HCT116 (cell line): Measurements from ENCODE around the gene SLC13A4. TPM values are rescaled to one million over a fixed set of nuclear protein-coding genes. Genes with fewer than 3 reads are reported as not detected.

ENCODE experiments used
- ATAC-seq: fragments of 200-7000 bp; cut with Tn5 transposase; 2 replicates; pipeline ENCODE4 v1.9.1; 2020; ENCODE audit warnings: mild to moderate bottlenecking, moderate library complexity
- BruUV-seq: library from RNA; stranded (reverse); fragments of 400-500 nt; replicated peaks from 2 replicates; lab custom pipeline; 2021; lab: Mats Ljungman, UMichigan
- CTCF ChIA-PET: fragments of 300-600 bp; sonication (Branson Sonifier 250); formaldehyde crosslinking; loops from one replicate; lab custom pipeline; 2021; ENCODE audit warnings: antibody characterized with exemption; lab: Charles Lee
- POLR2A ChIA-PET: fragments of 300-600, 350-600 bp; sonication (Branson Sonifier 250); formaldehyde crosslinking; loops from one replicate; lab custom pipeline; 2021; ENCODE audit warnings: antibody characterized with exemption; lab: Charles Lee
- RAD21 ChIA-PET, 2 experiments: fragments of 300-600 bp; sonication (Branson Sonifier 250); formaldehyde crosslinking; loops; one replicate each; lab custom pipeline; 2023; ENCODE audit warnings: low total read pairs in 2 of 2; ENCODE audit not compliant: uncharacterized antibody in 2 of 2, unreplicated experiment in 2 of 2, low non-redundant PET in 1 of 2; lab: Charles Lee
- DNase-seq: peaks from one replicate; pipeline ENCODE4 v3.0.0-alpha.2; 2010; ENCODE audit warnings: low read depth, low spot score
- H2AFZ ChIP-seq: fragments of 200-600 bp; shearing (Covaris generic), sonication (generic); 2 replicates; pipeline ENCODE4 v1.6.1; 2017; ENCODE audit warnings: low read depth, mixed run types, mixed read lengths, antibody characterized with exemption, low read length; ENCODE audit not compliant: poor library complexity, severe bottlenecking
- H3K27ac ChIP-seq: 2 replicates; pipeline ENCODE4 v1.5.1; 2012; ENCODE audit warnings: low read depth, low read length
- H3K27me3 ChIP-seq: fragments of 200-600 bp; sonication (generic); 2 replicates; pipeline ENCODE4 v1.6.1; 2016; ENCODE audit warnings: mixed run types, low read length, mixed read lengths; ENCODE audit not compliant: insufficient read depth
- H3K36me3 ChIP-seq, 2 experiments: fragments of 200-500 bp in 1 of 2; fragments of 200-600 bp in 1 of 2; sonication (Bioruptor generic) in 1 of 2; sonication (generic) in 1 of 2; 2 replicates each; pipeline versions ENCODE4 v1.5.1 to v1.6.1; 2014 to 2016; ENCODE audit warnings: low read length in 2 of 2, inconsistent platforms in 1 of 2, mixed read lengths in 1 of 2, mixed run types in 1 of 2; ENCODE audit not compliant: insufficient read depth in 2 of 2, control insufficient read depth in 1 of 2
- H3K4me1 ChIP-seq, 2 experiments: fragments of 200-600 bp in 1 of 2; sonication (generic) in 1 of 2; 2 replicates each; pipeline versions ENCODE4 v1.5.1 to v1.6.1; 2012 to 2017; ENCODE audit warnings: low read length in 2 of 2, inconsistent platforms in 1 of 2, mild to moderate bottlenecking in 1 of 2, mixed read lengths in 1 of 2, mixed run types in 1 of 2, moderate library complexity in 1 of 2; ENCODE audit not compliant: insufficient read depth in 2 of 2, control insufficient read depth in 1 of 2
- H3K4me2 ChIP-seq: fragments of 200-600 bp; sonication (generic); 2 replicates; pipeline ENCODE4 v1.6.1; 2017; ENCODE audit warnings: mixed run types, low read length, mixed read lengths
- H3K4me3 ChIP-seq, 2 experiments: fragments of 200-600 bp in 1 of 2; sonication (generic) in 1 of 2; replicated peaks in 1 of 2; 2 replicates each; pipeline ENCODE4 v1.5.1; 2011 to 2016; ENCODE audit warnings: low read length in 2 of 2, control low read depth in 1 of 2, low read depth in 1 of 2, mild to moderate bottlenecking in 1 of 2, mixed read lengths in 1 of 2, mixed run types in 1 of 2
- H3K79me2 ChIP-seq: fragments of 200-600 bp; sonication (generic); 2 replicates; pipeline ENCODE4 v1.6.1; 2017; ENCODE audit warnings: mild to moderate bottlenecking, mixed run types, low read length, moderate library complexity, mixed read lengths; ENCODE audit not compliant: insufficient read depth
- H3K9ac ChIP-seq: fragments of 200-600 bp; sonication (generic); 2 replicates; pipeline ENCODE4 v1.6.1; 2016; ENCODE audit warnings: low read length, mixed read lengths
- H3K9me2 ChIP-seq: fragments of 200-600 bp; sonication (generic), shearing (Covaris generic); 2 replicates; pipeline ENCODE4 v1.6.1; 2017; ENCODE audit warnings: mixed run types, mild to moderate bottlenecking, moderate library complexity; ENCODE audit not compliant: insufficient read depth
- H3K9me3 ChIP-seq, 2 experiments: fragments of 200-500 bp in 1 of 2; fragments of 200-600 bp in 1 of 2; sonication (Bioruptor generic) in 1 of 2; sonication (generic) in 1 of 2; 2 replicates each; pipeline ENCODE4 v1.6.1; 2014 to 2017; ENCODE audit warnings: low read length in 2 of 2, mixed read lengths in 2 of 2, inconsistent platforms in 1 of 2, low read depth in 1 of 2, mild to moderate bottlenecking in 1 of 2, mixed run types in 1 of 2, moderate library complexity in 1 of 2; ENCODE audit not compliant: control insufficient read depth in 1 of 2, insufficient read depth in 1 of 2
- H4K20me1 ChIP-seq: fragments of 200-600 bp; sonication (generic), shearing (Covaris generic); 2 replicates; pipeline ENCODE4 v1.6.1; 2017; ENCODE audit warnings: mixed run types, mild to moderate bottlenecking, moderate library complexity; ENCODE audit not compliant: insufficient read depth
- ATF3 ChIP-seq: IDR thresholded peaks from 2 replicates; pipeline ENCODE4 v1.6.1; 2012
- CEBPB ChIP-seq: IDR thresholded peaks from 2 replicates; pipeline ENCODE4 v1.6.1; 2012; ENCODE audit warnings: low read depth
- EGR1 ChIP-seq: IDR thresholded peaks from 2 replicates; pipeline ENCODE4 v1.6.1; 2012; ENCODE audit warnings: low read depth
- ELF1 ChIP-seq: IDR thresholded peaks from 2 replicates; pipeline ENCODE4 v1.6.1; 2012; ENCODE audit warnings: low read depth, borderline replicate concordance
- EZH2 ChIP-seq: fragments of 200-600 bp; sonication (generic); IDR thresholded peaks from 2 replicates; pipeline ENCODE4 v1.6.1; 2017; ENCODE audit warnings: antibody characterized with exemption, mixed run types
- EZH2phosphoT487 ChIP-seq: fragments of 200-600 bp; IDR thresholded peaks from 2 replicates; pipeline ENCODE4 v1.6.1; 2018; ENCODE audit warnings: antibody characterized with exemption, borderline replicate concordance
- FOSL1 ChIP-seq: IDR thresholded peaks from 2 replicates; pipeline ENCODE4 v1.6.1; 2012; ENCODE audit warnings: low read depth
- JUND ChIP-seq: IDR thresholded peaks from 2 replicates; pipeline ENCODE4 v1.6.1; 2012
- MAX ChIP-seq: IDR thresholded peaks from 2 replicates; pipeline ENCODE4 v1.6.1; 2012
- POLR2A ChIP-seq: IDR thresholded peaks from 2 replicates; pipeline ENCODE4 v1.7.0; 2011; ENCODE audit warnings: borderline replicate concordance; ENCODE audit not compliant: insufficient read depth, insufficient read length; ENCODE audit errors: extremely low read depth
- POLR2AphosphoS5 ChIP-seq: IDR thresholded peaks from 2 replicates; pipeline ENCODE4 v1.6.1; 2011; ENCODE audit warnings: mild to moderate bottlenecking, low read depth, low read length, moderate library complexity
- RAD21 ChIP-seq: IDR thresholded peaks from 2 replicates; pipeline ENCODE4 v1.6.1; 2012; ENCODE audit warnings: low read depth, mild to moderate bottlenecking
- SIN3A ChIP-seq: IDR thresholded peaks from 2 replicates; pipeline ENCODE4 v1.6.1; 2012; ENCODE audit warnings: low read depth
- SP1 ChIP-seq: IDR thresholded peaks from 2 replicates; pipeline ENCODE4 v1.6.1; 2012; ENCODE audit warnings: low read depth
- SRF ChIP-seq: IDR thresholded peaks from 2 replicates; pipeline ENCODE4 v1.6.1; 2012; ENCODE audit warnings: low read depth
- TCF7L2 ChIP-seq: IDR thresholded peaks from 2 replicates; pipeline ENCODE4 v1.7.0; 2011; ENCODE audit warnings: borderline replicate concordance, inconsistent platforms; ENCODE audit not compliant: insufficient read depth, insufficient read length; ENCODE audit errors: extremely low read depth
- YY1 ChIP-seq: IDR thresholded peaks from 2 replicates; pipeline ENCODE4 v1.6.1; 2011; ENCODE audit warnings: low read length, low read depth, moderate library complexity, mild to moderate bottlenecking; ENCODE audit not compliant: insufficient replicate concordance; ENCODE audit errors: extremely low read depth
- ZBTB33 ChIP-seq: IDR thresholded peaks from 2 replicates; pipeline ENCODE4 v1.6.1; 2011; ENCODE audit warnings: mild to moderate bottlenecking, low read length, moderate library complexity; ENCODE audit not compliant: insufficient replicate concordance; ENCODE audit errors: extremely low read depth
- ZFX ChIP-seq: fragments of 450-650 bp; IDR thresholded peaks from 2 replicates; pipeline ENCODE4 v1.6.1; 2017
- ZNF274 ChIP-seq: fragments of 200-500 bp; sonication (Bioruptor generic); IDR thresholded peaks from 2 replicates; pipeline ENCODE4 v1.6.1; 2014; ENCODE audit warnings: mild to moderate bottlenecking, low read depth, low read length, inconsistent platforms
- intact Hi-C: fragments of 100-400 bp; cut with micrococcal nuclease; formaldehyde crosslinking; loops from 2 replicates; pipeline ENCODE4 v1.10.0; 2022
- total RNA-seq: library from RNA; stranded (reverse); gene quantifications from one replicate; pipeline ENCODE4 v1.2.1, GENCODE V29; 2021; ENCODE audit not compliant: unreplicated experiment

The SLC13A4 gene
- total RNA-seq, 1 experiment from 2014 or later = 0.30 TPM

- TF ChIP-seq ZBTB33 = no peak
- no peak for TF ChIP-seq ZFX
- TF ChIP-seq SP1 = no peak
- TF ChIP-seq RAD21 = no peak
Observed at GRCh38 chr7:135734343-135734689, 6.3 kb upstream of the SLC13A4 start (continued).

GRCh38 chr7:135733603-135734342 is 5.8 kb upstream of the SLC13A4 start:
- no TSS peak for BruUV-seq
- CTCF ChIA-PET = no interaction called here

More at GRCh38 chr7:135733603-135734342, 5.8 kb upstream of the SLC13A4 start:
- intact Hi-C loops = no loop called here
- DNase-seq (no peak), ATAC-seq (no peak)
- no peak overlapping the region for H3K4me3 ChIP-seq
- H3K9me3 ChIP-seq = no peaks in the 10 kb centered on the region
- TF ChIP-seq CEBPB (no peak), ZFX (no peak), SIN3A (no peak), EZH2phosphoT487 (no peak), ELF1 (no peak), TCF7L2 (no peak), SRF (no peak), ZBTB33 (no peak), FOSL1 (no peak), EGR1 (no peak), POLR2A (no peak), JUND (no peak), ZNF274 (no peak), POLR2AphosphoS5 (no peak), MAX (no peak), SP1 (no peak), ATF3 (no peak), EZH2 (no peak), YY1 (no peak)
- no peaks in the 10 kb centered on the region; a peak in 1 of 4 replicates for H3K4me1 ChIP-seq
- ChIA-PET RAD21 (no interaction called here), POLR2A (interaction anchor here (1.4 kb wide), 1 partner anchor 11 kb away, joined by 4 read pairs; no protein-coding TSS in a partner anchor)
- H4K20me1 ChIP-seq = no peaks in the 10 kb centered on the region
- no peak overlapping the region for H2AFZ ChIP-seq
- H3K4me2 ChIP-seq = no peak overlapping the region
- no peaks in the 10 kb centered on the region for H3K36me3 ChIP-seq
- H3K27me3 ChIP-seq = no peaks in the 10 kb centered on the region
- H3K9ac ChIP-seq = no peak overlapping the region
- H3K27ac ChIP-seq = no peak overlapping the region
- no peaks in the 10 kb centered on the region for H3K79me2 ChIP-seq
- H3K9me2 ChIP-seq = no peaks in the 10 kb centered on the region
